ENCODE data around the gene RNF217.

GRCh38 chr6:125004797-125005595, 42.8 kb downstream of the RNF217 start:
- no peak for TF ChIP-seq CTCF (IDR thresholded peaks at IDR 0.05 in 8 of 11, conservative IDR thresholded peaks at IDR 0.05 in 3 of 11)
- no peak for TF ChIP-seq POLR2A (IDR thresholded peaks at IDR 0.05)
